Loucy (cell line): ENCODE results near the gene PPL.

Source experiments
- H2AFZ ChIP-seq: fragments of 200-600 bp; sonication (generic); 2 replicates; pipeline ENCODE4 v1.6.0; 2016; ENCODE audit warnings: antibody characterized with exemption, mild to moderate bottlenecking, low read length, moderate library complexity
- H3F3A ChIP-seq: fragments of 200-600 bp; 2 replicates; pipeline ENCODE4 v1.6.0; 2016; ENCODE audit warnings: antibody characterized with exemption, low read depth, mild to moderate bottlenecking
- H3K27me3 ChIP-seq: fragments of 200-600 bp; sonication (generic); 2 replicates; pipeline ENCODE4 v1.6.1; 2014; ENCODE audit warnings: low read length, mild to moderate bottlenecking; ENCODE audit not compliant: insufficient read depth, poor library complexity, severe bottlenecking
- H3K36me3 ChIP-seq: fragments of 200-600 bp; sonication (generic); 2 replicates; pipeline ENCODE4 v1.6.1; 2016; ENCODE audit warnings: low read length; ENCODE audit not compliant: insufficient read depth
- H3K4me1 ChIP-seq: fragments of 200-600 bp; sonication (generic); 2 replicates; pipeline ENCODE4 v1.5.1; 2014; ENCODE audit warnings: low read length, mild to moderate bottlenecking; ENCODE audit not compliant: insufficient read depth, poor library complexity, severe bottlenecking
- H3K4me2 ChIP-seq: fragments of 200-600 bp; sonication (generic); 2 replicates; pipeline ENCODE4 v1.6.0; 2014; ENCODE audit warnings: antibody characterized with exemption, low read length, low read depth, mild to moderate bottlenecking; ENCODE audit not compliant: poor library complexity, severe bottlenecking
- H3K4me3 ChIP-seq: fragments of 200-600 bp; sonication (generic); 2 replicates; pipeline ENCODE4 v1.5.1; 2014; ENCODE audit warnings: low read length, mild to moderate bottlenecking, mixed read lengths; ENCODE audit not compliant: poor library complexity, severe bottlenecking
- H3K79me2 ChIP-seq: fragments of 200-600 bp; sonication (generic); 2 replicates; pipeline ENCODE4 v1.6.1; 2014; ENCODE audit warnings: low read length; ENCODE audit not compliant: insufficient read depth
- H3K9ac ChIP-seq: fragments of 200-600 bp; sonication (generic); 2 replicates; pipeline ENCODE4 v1.6.0; 2014; ENCODE audit warnings: mild to moderate bottlenecking, low read depth, low read length, moderate library complexity; ENCODE audit not compliant: poor library complexity, severe bottlenecking
- H3K9me2 ChIP-seq: fragments of 200-600 bp; sonication (generic); replicated peaks from 2 replicates; pipeline ENCODE4 v1.6.1; 2016; ENCODE audit warnings: low read depth, low read length, mixed read lengths
- H3K9me3 ChIP-seq: fragments of 200-600 bp; sonication (generic); 2 replicates; pipeline ENCODE4 v1.6.1; 2014; ENCODE audit warnings: mild to moderate bottlenecking, antibody characterized with exemption, low read length, low read depth; ENCODE audit not compliant: insufficient read depth
- H4K20me1 ChIP-seq: fragments of 200-600 bp; sonication (generic); 2 replicates; pipeline ENCODE4 v1.6.0; 2014; ENCODE audit warnings: antibody characterized with exemption, low read length, mild to moderate bottlenecking; ENCODE audit not compliant: insufficient read depth, poor library complexity, severe bottlenecking
- EZH2phosphoT487 ChIP-seq: fragments of 200-600 bp; IDR thresholded peaks from 2 replicates; pipeline ENCODE4 v1.6.1; 2018; ENCODE audit warnings: antibody characterized with exemption, mild to moderate bottlenecking, moderate library complexity, borderline replicate concordance
- TF ChIP-seq, protein P1 (sequence below): fragments of 200-600 bp; sonication (generic); conservative IDR thresholded peaks from 2 replicates; pipeline ENCODE4 v1.5.1; 2014; ENCODE audit warnings: mild to moderate bottlenecking, antibody characterized with exemption, low read length

The PPL gene

DNA sequence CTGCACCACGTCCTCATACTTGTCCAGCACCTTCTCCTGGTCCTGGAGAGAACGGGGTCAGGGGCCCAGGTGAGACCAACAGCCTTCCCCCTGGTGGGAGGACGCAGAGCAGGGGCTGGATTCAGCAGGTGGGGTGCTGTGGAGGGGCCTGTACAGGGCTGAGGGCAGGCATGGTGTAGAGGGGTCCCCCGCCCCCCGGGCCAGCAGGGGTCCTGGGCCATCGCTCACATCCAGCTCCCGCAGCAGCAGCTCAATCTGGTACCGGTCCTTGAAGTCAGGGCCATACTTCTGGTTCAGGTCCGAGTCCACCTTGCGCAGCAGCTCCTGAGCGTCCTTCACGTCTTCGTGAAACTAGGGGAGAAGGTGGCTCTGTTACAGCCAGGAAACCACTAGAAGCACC lies 41.6 kb downstream of the PPL start:
- Histone ChIP-seq H3K36me3 (no peaks in the 10 kb centered on the region), H3K9me3 (no peaks in the 10 kb centered on the region), H3K4me3 (no peak overlapping the region), H3K27me3 (no peaks in the 10 kb centered on the region), H3K79me2 (no peaks in the 10 kb centered on the region), H4K20me1 (no peaks in the 10 kb centered on the region), H3F3A (no peaks in the 10 kb centered on the region), H3K4me1 (no peaks in the 10 kb centered on the region), H3K4me2 (no peak overlapping the region), H3K9me2 (no peaks in the 10 kb centered on the region), H3K9ac (no peak overlapping the region), H2AFZ (no peak overlapping the region)
- TF ChIP-seq, protein P1, sequence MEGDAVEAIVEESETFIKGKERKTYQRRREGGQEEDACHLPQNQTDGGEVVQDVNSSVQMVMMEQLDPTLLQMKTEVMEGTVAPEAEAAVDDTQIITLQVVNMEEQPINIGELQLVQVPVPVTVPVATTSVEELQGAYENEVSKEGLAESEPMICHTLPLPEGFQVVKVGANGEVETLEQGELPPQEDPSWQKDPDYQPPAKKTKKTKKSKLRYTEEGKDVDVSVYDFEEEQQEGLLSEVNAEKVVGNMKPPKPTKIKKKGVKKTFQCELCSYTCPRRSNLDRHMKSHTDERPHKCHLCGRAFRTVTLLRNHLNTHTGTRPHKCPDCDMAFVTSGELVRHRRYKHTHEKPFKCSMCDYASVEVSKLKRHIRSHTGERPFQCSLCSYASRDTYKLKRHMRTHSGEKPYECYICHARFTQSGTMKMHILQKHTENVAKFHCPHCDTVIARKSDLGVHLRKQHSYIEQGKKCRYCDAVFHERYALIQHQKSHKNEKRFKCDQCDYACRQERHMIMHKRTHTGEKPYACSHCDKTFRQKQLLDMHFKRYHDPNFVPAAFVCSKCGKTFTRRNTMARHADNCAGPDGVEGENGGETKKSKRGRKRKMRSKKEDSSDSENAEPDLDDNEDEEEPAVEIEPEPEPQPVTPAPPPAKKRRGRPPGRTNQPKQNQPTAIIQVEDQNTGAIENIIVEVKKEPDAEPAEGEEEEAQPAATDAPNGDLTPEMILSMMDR: no peak
- TF ChIP-seq EZH2phosphoT487: no peak

DNA sequence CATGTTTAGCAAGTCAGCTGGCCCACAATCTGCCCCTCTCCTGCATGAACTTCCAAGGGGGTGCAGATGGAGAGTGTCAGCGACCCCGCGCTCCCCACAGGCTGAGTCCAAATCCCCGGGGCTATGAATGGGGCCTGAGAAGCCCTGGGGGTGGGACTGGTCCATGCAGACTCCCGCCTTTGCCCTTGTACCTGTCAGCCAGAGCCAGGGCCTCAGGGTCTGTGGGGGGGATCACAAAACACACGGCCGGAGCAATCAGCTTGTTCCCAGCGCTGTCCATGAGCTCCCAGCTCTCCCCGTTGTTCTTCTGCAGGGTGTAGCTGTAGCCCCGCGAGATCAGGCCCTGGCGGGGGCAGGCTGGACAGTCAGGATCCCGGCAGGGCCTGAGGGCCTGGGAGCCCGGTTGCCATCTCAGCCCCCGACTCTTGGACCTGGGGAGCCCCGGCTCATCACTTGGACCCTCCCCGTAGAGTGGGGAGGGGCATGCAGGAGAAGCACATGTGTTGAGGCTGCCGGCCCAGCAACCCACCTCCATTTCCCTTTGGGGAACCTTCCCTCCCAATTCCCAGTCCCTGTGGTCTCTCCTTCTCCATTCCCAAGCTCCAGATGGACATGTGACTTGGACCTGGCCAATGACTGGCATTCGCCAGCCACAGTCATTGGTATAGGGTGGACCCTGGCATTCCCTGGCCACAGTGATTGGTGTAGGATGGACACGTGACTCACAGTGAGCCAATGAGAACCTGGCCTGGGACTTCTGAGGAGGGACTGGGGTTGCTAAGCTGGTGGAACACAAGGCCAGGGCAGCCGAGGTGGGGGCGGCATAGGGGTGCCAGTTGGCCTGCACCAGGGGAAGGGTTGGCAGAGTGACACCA lies 42.4 kb downstream of the PPL start:
- no peaks in the 10 kb centered on the region for H3K27me3 ChIP-seq
- TF ChIP-seq, protein P1: no peak
- TF ChIP-seq EZH2phosphoT487: no peak
- H3K36me3 ChIP-seq: no peaks in the 10 kb centered on the region
- H4K20me1 ChIP-seq: no peaks in the 10 kb centered on the region
- no peak overlapping the region for H3K4me2 ChIP-seq
- no peak overlapping the region for H3K9ac ChIP-seq
- no peak overlapping the region for H2AFZ ChIP-seq
- H3K9me2 ChIP-seq: no peaks in the 10 kb centered on the region
- H3F3A ChIP-seq: no peaks in the 10 kb centered on the region
- H3K79me2 ChIP-seq: no peaks in the 10 kb centered on the region
- H3K4me1 ChIP-seq: no peaks in the 10 kb centered on the region
- H3K4me3 ChIP-seq: no peak overlapping the region
- H3K9me3 ChIP-seq: no peaks in the 10 kb centered on the region

DNA sequence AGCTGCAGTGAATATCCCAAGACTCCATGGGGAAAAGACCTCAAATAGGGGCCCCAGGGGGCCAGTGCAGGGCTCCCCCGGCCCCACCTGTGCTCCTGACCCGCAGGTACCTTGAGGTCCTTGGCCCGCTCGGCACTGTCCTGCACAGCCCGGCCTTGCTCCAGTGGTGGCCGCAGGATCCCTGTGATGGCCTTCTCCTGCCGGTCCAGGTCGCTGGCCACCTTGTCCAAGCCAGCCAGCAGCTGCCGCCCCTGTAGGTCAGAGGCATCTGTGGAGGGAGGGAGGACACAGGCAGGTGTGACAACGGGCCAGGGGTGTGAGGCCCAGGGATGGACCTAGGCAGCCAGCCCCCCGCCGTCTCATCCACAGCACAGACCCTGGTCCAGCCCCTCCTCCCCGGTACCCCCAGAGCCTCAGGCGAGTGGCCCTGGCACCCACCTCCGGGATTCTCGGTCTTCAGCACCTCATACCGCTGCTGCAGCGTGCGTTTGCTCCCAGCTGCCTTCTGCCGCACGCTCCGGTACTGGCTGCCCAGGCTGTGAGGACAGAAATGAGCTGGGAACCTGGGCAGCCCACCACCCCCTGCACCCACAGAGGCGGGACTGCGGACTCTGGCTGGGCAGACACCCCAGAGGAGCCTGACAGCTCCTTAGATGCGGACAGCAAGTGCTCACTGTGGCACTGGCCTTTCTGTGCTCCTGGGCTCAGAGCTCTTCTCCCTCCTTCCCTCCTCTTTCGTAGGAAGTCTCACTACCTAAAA lies 43.7 kb downstream of the PPL start:
- Histone ChIP-seq H3K36me3 (no peaks in the 10 kb centered on the region), H3K9ac (no peak overlapping the region)

More for the DNA sequence above, 43.7 kb downstream of the PPL start:
- H3F3A ChIP-seq: no peaks in the 10 kb centered on the region
- no peaks in the 10 kb centered on the region for H3K79me2 ChIP-seq
- H2AFZ ChIP-seq: no peak overlapping the region
- no peaks in the 10 kb centered on the region for H3K9me2 ChIP-seq
- H3K4me2 ChIP-seq: no peak overlapping the region
- no peaks in the 10 kb centered on the region for H4K20me1 ChIP-seq
- H3K9me3 ChIP-seq: no peaks in the 10 kb centered on the region
- H3K27me3 ChIP-seq: no peaks in the 10 kb centered on the region
- H3K4me3 ChIP-seq: no peak overlapping the region
- H3K4me1 ChIP-seq: no peaks in the 10 kb centered on the region
- no peak for TF ChIP-seq EZH2phosphoT487
- TF ChIP-seq, protein P1: no peak
